ENCODE results near the gene DMAC2.
A peak's percentile ranks its signal among the peaks of the same experiment; 100 is the strongest.
"Not testable (repeated sequence)": the region's sequence is repeated elsewhere in the genome, so short reads cannot be mapped to it uniquely, and the experiment has no call there.

The DMAC2 gene

DNA sequence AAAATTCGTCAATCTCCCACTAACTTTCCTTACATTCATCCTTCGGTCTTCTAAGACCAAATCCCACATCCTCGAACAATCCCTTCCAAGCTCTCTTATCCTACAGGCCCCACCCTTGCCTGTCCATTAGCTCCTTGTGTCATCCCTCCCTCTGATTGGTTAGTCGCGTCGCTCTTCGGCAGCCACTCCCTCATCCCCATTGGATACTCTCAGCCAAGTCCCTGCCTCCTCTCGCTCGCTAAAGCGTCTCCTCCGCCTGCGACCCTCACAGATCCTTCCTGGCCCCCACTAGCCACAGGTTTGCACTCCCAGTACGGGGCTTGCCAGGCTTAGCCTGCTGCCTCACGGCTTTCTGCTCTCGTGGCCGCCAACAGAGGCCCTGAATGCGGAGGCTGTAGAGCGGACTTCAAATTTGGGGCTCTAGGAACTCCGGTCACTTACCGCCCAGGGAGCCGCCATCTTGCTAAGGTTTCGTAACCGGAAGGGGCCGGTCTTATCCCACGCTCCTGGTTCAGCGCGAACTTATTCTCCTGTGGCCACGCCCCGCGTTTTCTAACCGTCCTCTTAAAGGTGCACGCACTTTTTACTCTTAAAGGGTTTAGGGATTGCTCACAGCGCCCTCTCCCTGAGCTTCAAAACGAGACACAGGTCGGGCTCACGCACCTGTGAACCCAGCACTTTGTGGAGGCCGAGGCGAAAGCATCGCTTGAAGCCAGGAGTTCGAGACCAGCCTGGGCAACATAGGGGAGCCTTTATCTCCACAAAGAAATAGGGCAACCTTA, at the start of gene DMAC2:
TSS of gene DMAC2 (minus strand) at position 472 of the 782 bp plus-strand sequence. CDS start at position 459, 13 bp downstream.
- DNase-seq (ENCODE audit: low read depth in 2 of 2): peak; percentile 91

GRCh38 chr19:41486953-41487352, 47.2 kb upstream of the DMAC2 start:
- not testable (repeated sequence) for DNase-seq (ENCODE audit: low read depth in 2 of 2)

DNA sequence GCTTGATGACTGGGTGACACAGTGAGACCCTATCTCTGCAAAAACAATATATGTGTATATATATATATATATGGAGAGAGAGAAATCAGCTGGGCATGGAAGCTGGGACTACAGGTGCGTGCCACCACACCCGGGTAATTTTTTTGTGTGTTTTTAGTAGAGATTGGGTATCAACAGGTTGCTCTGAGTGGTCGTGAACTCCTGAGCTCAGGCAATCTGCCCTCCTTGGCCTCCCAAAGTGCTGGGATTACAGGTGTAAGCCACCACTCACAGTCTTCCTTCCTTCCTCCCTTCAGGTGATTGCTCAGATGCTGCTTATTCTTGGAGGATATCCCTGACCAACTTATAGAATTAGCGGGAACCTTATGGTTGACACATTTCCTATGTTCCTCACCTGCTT, 45.1 kb upstream of the DMAC2 start:
- no peak for DNase-seq (ENCODE audit: low read depth in 2 of 2)

DNA sequence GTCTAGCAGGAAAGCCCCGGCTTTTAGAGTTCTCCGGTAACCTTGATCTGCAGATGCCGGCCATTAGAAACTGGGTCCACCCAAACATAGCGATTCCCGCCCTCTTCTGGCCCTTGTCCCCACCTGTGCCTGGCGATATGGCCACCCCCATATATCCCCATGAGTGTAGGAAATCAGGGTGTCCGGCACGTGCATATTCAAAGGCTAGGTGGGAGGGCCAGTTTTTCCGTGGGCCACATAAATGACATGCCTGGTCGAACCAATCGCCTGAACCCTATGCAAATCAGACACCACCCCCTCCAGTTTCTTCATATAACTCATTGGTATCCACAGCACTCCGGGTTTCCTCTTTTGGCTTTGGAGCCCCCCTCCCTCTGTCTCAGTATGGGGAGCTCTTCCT, 40.6 kb upstream of the DMAC2 start:
- no peak for DNase-seq (ENCODE audit: low read depth in 2 of 2)

DNA sequence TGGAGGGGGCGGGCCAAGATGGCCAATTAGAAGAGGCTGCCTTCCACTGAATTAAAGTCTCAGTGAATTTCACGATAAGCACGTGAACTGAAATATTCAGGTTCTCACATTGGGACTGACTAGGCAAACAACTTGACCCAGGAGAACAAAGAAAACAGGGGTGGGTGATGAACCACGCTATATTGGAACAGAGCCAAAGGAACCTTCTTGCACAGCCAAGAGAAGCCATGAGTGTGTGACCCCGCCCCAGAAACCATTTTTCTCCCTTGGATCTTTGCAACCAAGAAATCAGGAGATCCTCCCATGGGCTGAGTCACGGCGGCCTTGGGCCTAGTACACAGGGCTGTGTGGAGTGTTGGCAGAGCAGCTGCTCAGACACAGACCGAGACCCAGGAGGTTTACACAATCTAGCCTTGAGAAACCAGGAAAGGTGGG, 40.1 kb upstream of the DMAC2 start:
- DNase-seq (ENCODE audit: low read depth in 2 of 2): no peak

GRCh38 chr19:41478875-41479756, 39.4 kb upstream of the DMAC2 start:
- no peak for DNase-seq (ENCODE audit: low read depth in 2 of 2)

GRCh38 chr19:41478171-41478570, 38.5 kb upstream of the DMAC2 start:
- no peak for DNase-seq (ENCODE audit: low read depth in 2 of 2)

DNA sequence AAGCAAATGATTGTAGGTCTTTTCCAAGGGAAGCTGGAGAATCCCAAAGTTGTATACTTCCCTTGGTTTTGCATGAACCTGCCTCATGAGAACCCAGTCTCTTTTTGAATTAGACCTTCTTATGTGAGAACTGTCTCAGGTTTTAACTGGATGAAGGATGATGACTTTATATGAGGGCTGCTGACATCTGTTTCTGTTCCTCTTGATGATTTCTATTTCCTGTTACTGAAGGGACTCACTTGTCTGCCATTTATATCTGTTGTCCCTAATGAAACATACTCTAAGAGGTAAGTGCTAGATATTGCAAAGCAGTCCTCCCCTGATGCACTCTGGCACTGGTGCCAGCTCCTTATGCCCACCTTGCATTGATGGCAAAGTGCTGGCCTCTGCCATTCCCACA, 36.9 kb upstream of the DMAC2 start:
- no peak for DNase-seq (ENCODE audit: low read depth in 2 of 2)

DNA sequence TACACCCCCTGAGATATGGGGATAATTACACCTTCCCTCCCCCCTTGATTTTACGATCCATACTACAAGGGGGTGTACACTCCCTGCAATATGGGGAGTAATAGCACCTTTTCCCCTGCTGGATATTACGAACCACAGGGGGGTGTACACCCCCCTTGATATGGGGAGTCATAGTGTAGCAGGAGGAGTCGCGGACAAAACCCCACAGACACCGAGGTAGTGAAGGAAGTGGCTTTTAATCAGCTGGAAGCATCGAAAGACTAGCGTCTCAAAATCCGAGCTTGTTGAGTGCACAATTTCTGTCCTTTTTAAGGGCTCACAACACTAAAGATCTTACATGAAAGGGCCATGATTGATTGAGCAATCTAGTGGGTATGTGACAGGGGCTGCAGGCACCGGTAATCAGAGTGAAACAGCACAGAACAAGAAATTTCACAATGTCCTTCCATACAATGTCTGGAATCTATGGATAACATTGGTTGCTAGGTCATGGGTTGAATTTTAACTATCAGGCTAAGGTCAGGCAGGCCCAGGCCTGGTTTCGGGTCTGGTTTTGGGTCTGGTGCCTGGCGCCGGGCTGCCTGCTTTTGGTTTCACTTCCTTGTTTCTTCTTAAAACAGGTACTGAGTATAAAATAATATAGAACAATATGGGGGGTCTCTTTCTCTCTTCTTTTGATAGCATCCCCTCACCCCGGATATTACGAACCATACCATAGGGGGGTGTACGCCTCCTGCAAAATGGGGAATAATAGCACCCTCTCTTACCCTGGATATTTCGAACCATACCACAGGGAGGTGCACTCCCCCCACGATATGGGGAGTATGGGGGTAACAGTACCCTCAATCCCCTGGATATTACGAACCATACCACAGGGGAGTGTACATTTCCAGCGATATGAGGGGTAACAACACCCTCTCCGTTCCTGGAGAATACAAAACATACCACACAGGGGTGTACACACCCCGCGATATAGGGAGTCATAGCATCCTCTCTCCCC, 23.8 kb upstream of the DMAC2 start:
- not testable (repeated sequence) for DNase-seq (ENCODE audit: low read depth in 2 of 2)

DNA sequence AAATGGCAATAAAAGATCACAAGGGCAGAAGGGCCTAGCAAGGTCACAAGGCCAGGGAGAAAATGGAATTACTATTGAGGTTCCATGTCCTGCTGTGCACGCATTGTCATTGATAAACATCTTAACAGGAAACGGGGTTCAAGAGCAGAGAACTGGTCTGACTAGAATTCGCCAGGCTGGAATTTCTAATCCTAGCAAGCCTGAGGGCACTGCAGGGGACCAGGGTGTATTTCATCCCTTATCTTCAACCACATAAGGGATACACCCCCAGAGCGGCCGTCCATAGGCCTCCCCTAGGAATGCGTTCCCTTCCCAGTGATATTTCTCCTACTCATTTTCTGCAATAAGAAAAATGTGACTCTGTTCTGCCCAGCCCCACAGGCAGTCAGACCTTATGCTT, 22.8 kb upstream of the DMAC2 start:
- no peak for DNase-seq (ENCODE audit: low read depth in 2 of 2)

- no peak for DNase-seq (ENCODE audit: low read depth in 2 of 2)
Observed at GRCh38 chr19:41457241-41457640, 17.5 kb upstream of the DMAC2 start.

GRCh38 chr19:41456342-41456918, 16.7 kb upstream of the DMAC2 start:
- DNase-seq (ENCODE audit: low read depth in 2 of 2): no peak

- DNase-seq (ENCODE audit: low read depth in 2 of 2): no peak
Observed at GRCh38 chr19:41455936-41456335, 16.2 kb upstream of the DMAC2 start.

DNA sequence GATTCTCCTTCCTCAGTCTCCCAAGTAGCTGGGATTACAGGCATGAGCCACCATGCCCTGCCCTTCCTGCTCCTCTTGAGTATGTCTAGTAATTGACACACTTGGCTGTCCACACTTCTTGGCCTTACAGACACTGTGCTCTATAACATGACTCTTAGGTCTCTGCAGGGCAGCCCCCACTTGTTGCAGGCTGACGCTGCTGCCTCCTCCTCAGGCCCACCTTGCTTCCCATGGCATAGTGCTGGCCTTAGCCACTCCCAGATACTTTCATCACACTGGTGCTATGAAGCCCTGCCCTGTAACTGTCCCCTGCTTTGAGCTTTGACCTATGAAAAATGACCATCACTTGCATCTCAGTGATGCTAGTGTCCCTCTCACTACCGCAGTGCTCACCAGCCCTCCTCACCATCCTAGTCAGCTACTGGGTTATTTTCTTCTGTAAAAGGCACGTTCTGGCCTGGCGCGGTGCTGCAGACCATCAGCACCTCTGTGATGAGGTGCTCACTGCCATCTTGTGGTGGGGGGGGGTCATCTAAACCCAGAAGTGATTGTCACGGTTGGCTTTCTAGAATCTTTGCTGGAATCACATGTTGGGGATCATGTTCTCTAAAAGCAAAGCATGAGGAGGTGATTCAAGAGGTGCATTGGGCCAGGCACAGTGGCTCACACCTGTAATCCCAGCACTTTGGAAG, 13.0 kb upstream of the DMAC2 start:
- DNase-seq (ENCODE audit: low read depth in 2 of 2): no peak

- DNase-seq (ENCODE audit: low read depth in 2 of 2): no peak
Observed at GRCh38 chr19:41449865-41450178, 10.1 kb upstream of the DMAC2 start.

GRCh38 chr19:41449079-41449864, 9.6 kb upstream of the DMAC2 start:
- DNase-seq (ENCODE audit: low read depth in 2 of 2): peak; percentile 51 to 55

DNA sequence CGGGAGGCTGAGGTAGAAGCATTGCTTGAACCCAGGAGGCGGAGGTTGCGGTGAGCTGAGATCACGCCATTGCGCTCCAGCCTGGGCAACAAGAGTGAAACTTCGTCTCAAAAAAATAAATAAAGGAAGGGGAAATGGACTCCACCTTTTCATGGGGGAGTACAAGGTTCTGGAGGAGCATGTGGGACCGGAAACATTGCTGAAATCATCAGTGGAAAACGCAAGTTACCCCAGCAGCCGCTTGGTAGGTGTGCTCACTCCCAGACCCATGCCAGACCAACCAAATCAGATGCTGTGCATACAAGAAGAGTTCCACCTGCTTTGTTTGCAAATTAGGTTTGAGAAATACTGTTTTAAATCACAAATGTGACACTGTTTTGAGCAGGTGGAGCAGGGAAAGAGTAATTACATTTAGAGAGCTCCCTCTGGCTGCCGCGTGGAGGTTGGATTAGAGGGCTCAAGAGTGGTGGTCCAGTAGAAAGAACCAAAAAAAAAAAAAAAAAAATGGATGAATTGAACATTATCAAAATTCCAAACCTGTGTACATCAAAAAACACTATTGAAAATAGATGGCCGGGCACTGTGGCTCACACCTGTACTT, 8.1 kb upstream of the DMAC2 start:
- DNase-seq (ENCODE audit: low read depth in 2 of 2): no peak

DNA sequence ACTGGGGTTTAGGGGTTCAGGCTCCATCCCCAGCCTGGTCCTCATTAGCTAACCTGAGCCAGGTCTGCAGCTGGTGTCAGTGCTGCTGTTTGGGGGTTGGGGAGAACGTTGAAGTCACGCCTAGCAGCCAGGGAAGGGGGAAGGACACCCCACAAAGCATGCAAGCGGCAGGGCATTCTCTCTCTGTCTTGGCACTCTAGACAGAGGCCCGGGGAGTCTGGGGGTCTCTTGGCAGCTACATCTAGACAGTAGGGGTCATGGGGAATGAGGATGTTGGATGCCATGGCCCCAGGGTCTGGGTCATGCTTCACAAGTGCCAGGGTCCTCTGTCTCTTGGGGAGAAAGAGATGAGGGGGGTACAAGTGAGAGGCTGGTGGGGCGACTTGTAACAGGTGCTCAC, 5.9 kb upstream of the DMAC2 start:
- DNase-seq (ENCODE audit: low read depth in 2 of 2): no peak

DNA sequence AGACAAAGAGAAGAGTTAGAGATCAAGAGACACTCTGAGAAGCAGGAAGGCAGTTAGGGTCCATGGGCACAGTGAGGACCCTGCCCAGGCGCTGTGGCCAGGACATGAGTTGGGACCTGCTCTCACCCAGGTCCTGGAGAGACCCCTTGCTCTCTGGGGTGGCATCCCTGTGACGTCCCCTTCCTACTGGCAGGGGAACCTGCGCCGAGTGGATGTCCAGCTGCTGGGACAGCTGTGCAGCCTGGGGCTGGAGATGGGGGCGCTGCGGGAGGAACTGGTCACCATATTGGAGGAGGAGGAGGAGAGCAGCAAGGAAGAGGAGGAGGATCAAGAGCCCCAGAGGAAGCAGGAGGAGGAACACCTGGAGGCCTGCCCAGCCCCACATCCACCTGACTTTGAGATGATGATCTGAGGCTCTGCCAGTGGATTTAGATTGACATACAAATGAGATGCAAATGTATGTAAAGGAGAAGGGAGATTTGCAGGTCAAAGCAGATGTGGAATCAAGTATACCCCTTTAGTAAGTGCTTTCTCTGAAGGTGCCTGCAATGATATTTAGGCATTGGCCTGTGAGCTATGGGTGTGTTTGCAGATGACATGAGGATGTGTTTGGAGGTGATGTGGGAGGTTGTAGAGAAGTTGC, 4.2 kb upstream of the DMAC2 start:
- no peak for DNase-seq (ENCODE audit: low read depth in 2 of 2)

All from stimulated activated CD8-positive, alpha-beta memory T cell treated with anti-CD3 and anti-CD28 coated beads, Interleukin-15, amount 100 ng/mL, for 48 hours (primary cell).